ENCODE results near the gene SLC25A12. TPM values are rescaled to one million over a fixed set of nuclear protein-coding genes. Genes with fewer than 3 reads are reported as not detected.

Gene SLC25A12
- total RNA-seq = 10 to 100 TPM; 25.1 to 27.5 TPM

- Mint-ChIP-seq H3K4me3 (peak within 1 kb of the TSS; percentile 95), H3K36me3 (peaks cover 21% of the 10 kb centered on the region), H3K27me3 (peaks cover 1% of the 10 kb centered on the region), H3K9me3 (no peaks in the 10 kb centered on the region), H3K27ac (peak within 1 kb of the TSS; percentile 92), H3K4me1 (peaks cover 27% of the 10 kb centered on the region)
- DNase-seq (peak; percentile 87), ATAC-seq (ENCODE audit: low read depth) (peak; percentile 97)
- POLR2A ChIA-PET = interaction anchor here (0.6 to 2.2 kb wide), 6 partner anchors 11 to 578 kb away, joined by 3 to 20 read pairs (median 4); partner anchors contain the start of gene HAT1
Measured at GRCh38 chr2:171893824-171894611, at the start of gene SLC25A12. SLC25A12 (minus strand) TSS chr2:171894244; CDS start chr2:171894214, 30 bp downstream.

DNA sequence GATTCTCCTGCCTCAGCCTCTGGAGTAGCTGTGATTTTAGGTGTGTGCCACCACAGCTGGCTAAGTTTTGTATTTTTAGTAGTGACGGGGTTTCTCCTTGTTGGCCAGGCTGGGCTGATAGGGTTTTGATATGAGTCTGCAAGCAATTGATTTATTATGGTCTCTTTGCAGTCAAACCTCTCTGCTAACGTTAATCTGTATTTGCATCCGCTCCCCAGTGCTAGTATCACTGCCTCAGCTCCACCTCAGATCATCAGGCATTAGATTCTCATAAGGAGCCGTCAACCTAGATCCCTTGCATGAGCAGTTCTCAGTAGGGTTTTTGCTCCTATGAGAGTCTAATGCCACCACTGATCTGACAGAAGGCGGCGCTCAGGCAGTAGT lies 47.3 kb upstream of the SLC25A12 start:
- Mint-ChIP-seq H3K27me3 (no peaks in the 10 kb centered on the region), H3K27ac (no peak overlapping the region), H3K9me3 (no peaks in the 10 kb centered on the region), H3K36me3 (peaks cover 22% of the 10 kb centered on the region), H3K4me1 (peaks cover 16% of the 10 kb centered on the region), H3K4me3 (no peak overlapping the region)
- POLR2A ChIA-PET = interaction anchor here (1.7 kb wide), 1 partner anchor 17 kb away, joined by 6 read pairs; no protein-coding TSS in a partner anchor
- ATAC-seq (ENCODE audit: low read depth) (no peak), DNase-seq (no peak)

DNA sequence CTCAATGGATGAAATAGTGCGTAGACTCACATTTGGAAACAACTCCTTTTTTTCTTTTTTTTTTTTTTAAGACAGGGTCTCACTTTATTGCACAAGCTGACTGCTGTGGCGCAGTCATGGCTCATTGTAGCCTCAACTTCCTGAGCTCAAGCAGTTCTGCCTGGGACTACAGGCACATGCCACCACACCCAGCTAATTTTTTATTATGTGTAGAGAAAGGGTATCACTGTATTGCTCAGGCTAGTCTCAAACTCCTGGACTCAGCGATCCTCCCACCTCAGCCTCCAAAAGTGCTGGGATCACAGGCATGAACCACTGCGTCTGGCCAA lies 45.7 kb upstream of the SLC25A12 start:
- Mint-ChIP-seq H3K27me3 (no peaks in the 10 kb centered on the region), H3K9me3 (no peaks in the 10 kb centered on the region), H3K4me3 (no peak overlapping the region), H3K4me1 (peaks cover 23% of the 10 kb centered on the region), H3K27ac (no peak overlapping the region), H3K36me3 (peaks cover 25% of the 10 kb centered on the region)
- DNase-seq (no peak), ATAC-seq (ENCODE audit: low read depth) (no peak)
- POLR2A ChIA-PET = no interaction called here

DNA sequence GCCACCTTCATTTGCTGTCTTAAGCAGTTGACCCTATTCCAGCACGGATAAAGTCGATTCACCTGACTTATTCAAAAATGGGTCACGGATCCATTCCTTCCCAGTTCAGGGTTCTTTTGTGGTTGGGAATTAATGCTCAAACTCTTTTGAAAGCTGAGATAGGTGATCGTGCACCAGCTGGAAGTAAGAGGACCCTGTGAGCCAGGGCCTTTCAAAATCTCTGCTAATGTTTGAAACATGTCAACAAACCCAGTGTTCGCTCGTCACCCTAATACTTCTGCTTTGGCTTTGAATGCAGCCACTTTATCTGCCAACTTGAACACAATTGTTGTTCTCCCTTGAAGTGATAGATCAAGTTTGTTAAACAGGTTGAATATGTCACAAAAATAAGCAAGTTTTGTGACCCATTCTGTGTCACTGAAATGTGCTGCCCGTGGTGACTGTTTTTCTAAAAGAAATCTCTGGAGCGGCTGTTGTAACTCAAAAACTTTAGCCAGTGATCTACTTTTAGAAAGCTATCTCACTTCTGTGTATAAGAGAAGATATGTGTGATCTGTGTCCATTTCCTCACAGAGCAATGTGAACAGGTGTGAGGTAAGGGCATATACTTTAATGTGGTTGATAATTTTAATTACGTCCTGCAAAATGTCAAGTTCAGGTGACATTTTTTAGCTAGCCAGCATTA lies 45.2 kb upstream of the SLC25A12 start:
- DNase-seq = no peak
- Mint-ChIP-seq H3K27ac (no peak overlapping the region), H3K4me3 (no peak overlapping the region), H3K27me3 (no peaks in the 10 kb centered on the region), H3K36me3 (peaks cover 24% of the 10 kb centered on the region), H3K4me1 (peaks cover 24% of the 10 kb centered on the region), H3K9me3 (no peaks in the 10 kb centered on the region)
- POLR2A ChIA-PET = no interaction called here
- ATAC-seq (ENCODE audit: low read depth) = no peak

DNA sequence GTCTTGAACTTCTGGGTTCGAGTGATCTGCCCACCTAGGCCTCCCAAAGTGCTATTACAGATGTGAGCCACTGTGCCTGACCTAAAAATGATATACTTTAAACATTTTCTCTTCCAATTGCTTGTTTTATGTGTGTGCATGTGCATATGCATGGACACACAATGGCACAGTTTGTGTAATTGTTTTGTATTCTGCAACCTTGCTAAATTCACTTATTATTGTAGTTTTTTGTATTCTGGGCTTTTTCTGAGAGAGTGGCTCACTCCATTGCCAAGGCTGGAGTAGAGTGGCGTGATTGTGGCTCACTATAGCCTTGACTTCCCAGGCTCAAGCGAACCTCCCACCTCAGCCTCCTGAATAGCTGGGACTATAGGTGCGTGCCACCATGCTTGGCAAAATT lies 36.3 kb upstream of the SLC25A12 start:
- H3K36me3 Mint-ChIP-seq = peaks cover 65% of the 10 kb centered on the region

GRCh38 chr2:171924170-171924942 lies 30.3 kb upstream of the SLC25A12 start:
- no peak for DNase-seq
- Mint-ChIP-seq H3K36me3 (peaks cover 28% of the 10 kb centered on the region), H3K9me3 (no peaks in the 10 kb centered on the region), H3K4me1 (peaks cover 33% of the 10 kb centered on the region), H3K27ac (peak overlapping the region; percentile 68), H3K27me3 (no peaks in the 10 kb centered on the region), H3K4me3 (peak overlapping the region; percentile 98)
- ATAC-seq (ENCODE audit: low read depth) = no peak
- POLR2A ChIA-PET = interaction anchor here (1.0 to 2.0 kb wide), 2 partner anchors 17 to 31 kb away, joined by 6 to 7 read pairs; partner anchors contain the start of gene SLC25A12

More for the DNA sequence above, 36.3 kb upstream of the SLC25A12 start:
- Mint-ChIP-seq H3K4me3 (no peak overlapping the region), H3K9me3 (no peaks in the 10 kb centered on the region), H3K27ac (no peak overlapping the region), H3K27me3 (no peaks in the 10 kb centered on the region), H3K4me1 (peaks cover 21% of the 10 kb centered on the region)
- no peak for DNase-seq
- POLR2A ChIA-PET = no interaction called here
- no peak for ATAC-seq (ENCODE audit: low read depth)

GRCh38 chr2:171923206-171923605 lies 29.2 kb upstream of the SLC25A12 start:
- no peak for DNase-seq
- Mint-ChIP-seq H3K9me3 (no peaks in the 10 kb centered on the region), H3K27ac (peak overlapping the region; percentile 98), H3K27me3 (no peaks in the 10 kb centered on the region), H3K4me1 (peaks cover 27% of the 10 kb centered on the region), H3K4me3 (peak overlapping the region; percentile 98), H3K36me3 (peaks cover 21% of the 10 kb centered on the region)
- POLR2A ChIA-PET = interaction anchor here (1.0 to 2.0 kb wide), 4 partner anchors 18 to 179 kb away, joined by 3 to 20 read pairs (median 6); partner anchors contain the start of genes DLX2 and SLC25A12
- no peak for ATAC-seq (ENCODE audit: low read depth)

DNA sequence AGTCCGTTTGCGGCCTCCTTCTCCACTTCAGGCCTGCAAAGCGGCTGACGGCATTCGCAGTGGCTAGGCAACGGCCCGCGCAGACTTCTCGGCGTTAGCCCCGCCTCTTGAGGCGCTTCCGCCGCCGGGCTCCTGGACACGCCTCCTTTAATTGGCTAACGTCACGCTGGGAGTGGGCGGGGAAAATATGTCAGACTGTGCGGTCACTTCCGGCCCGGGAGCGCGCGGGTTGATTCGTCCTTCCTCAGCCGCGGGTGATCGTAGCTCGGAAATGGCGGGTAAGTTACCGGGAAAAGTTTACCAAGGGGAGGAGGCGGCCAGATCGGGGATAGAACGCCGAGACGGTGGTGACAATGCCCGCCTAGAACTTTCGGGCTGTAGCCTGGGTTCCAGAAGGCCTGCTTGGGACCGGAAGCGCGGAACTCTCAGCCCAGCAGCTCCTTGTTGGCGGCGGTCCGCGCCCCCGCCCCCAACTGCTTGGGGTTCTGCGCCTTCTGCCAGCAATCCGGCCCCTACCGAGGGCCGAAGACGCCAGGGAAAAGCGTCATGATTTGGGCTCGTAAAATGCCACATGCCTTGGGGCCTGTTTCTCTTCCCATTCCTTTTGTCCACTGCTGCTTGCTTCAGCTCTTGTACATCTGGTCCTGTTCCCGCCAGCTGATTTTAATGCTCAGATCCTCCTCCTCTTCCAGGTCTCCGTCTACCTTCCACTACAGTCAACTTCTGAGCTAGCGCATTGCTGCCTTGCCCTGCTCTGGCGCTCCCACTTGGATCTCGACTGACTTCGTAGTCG lies 28.4 kb upstream of the SLC25A12 start, which contains the start of gene HAT1:
HAT1 (plus strand) TSS at position 232 of the 793 bp plus-strand sequence; CDS start at position 272, 40 bp downstream.
- DNase-seq = peak; percentile 97
- peak within 1 kb of the TSS; percentile 98 for H3K4me3 Mint-ChIP-seq
- H3K27ac Mint-ChIP-seq = peak within 1 kb of the TSS; percentile 98
- no peaks in the 10 kb centered on the region for H3K27me3 Mint-ChIP-seq
- no peaks in the 10 kb centered on the region for H3K9me3 Mint-ChIP-seq
- peaks cover 18% of the 10 kb centered on the region for H3K36me3 Mint-ChIP-seq
- ATAC-seq (ENCODE audit: low read depth) = peak; percentile 92
- H3K4me1 Mint-ChIP-seq = peaks cover 27% of the 10 kb centered on the region
- POLR2A ChIA-PET = interaction anchor here (0.6 to 1.9 kb wide), 7 partner anchors 11 to 180 kb away, joined by 3 to 20 read pairs (median 4); partner anchors contain the start of genes DLX2, METAP1D and SLC25A12

DNA sequence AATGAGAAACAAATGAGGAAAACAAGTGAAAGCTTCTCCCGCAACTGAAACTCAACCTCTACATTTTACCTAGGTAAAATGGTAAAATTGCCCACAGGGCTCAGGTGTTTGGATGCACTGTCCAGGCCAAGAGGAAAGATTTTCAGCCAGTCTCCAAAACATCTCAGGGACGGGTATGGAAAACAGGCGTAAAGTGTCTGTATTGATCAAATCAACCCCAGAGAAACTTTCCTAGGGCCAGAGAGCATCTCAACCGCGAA lies 27.9 kb upstream of the SLC25A12 start:
- peak; percentile 28 for ATAC-seq (ENCODE audit: low read depth)

GRCh38 chr2:171919453-171919852 lies 25.4 kb upstream of the SLC25A12 start:
- POLR2A ChIA-PET = no interaction called here
- Mint-ChIP-seq H3K4me1 (peaks cover 16% of the 10 kb centered on the region), H3K4me3 (no peak overlapping the region), H3K27me3 (no peaks in the 10 kb centered on the region), H3K9me3 (no peaks in the 10 kb centered on the region), H3K27ac (no peak overlapping the region), H3K36me3 (peaks cover 1% of the 10 kb centered on the region)
- DNase-seq = no peak
- no peak for ATAC-seq (ENCODE audit: low read depth)

More for the DNA sequence above, 27.9 kb upstream of the SLC25A12 start:
- POLR2A ChIA-PET = interaction anchor here (0.6 to 1.9 kb wide), 7 partner anchors 12 to 180 kb away, joined by 3 to 20 read pairs (median 4); partner anchors contain the start of genes DLX2, METAP1D and SLC25A12
- H3K4me1 Mint-ChIP-seq = peaks cover 27% of the 10 kb centered on the region
- DNase-seq = no peak
- H3K4me3 Mint-ChIP-seq = peak overlapping the region; percentile 98
- H3K27ac Mint-ChIP-seq = peak overlapping the region; percentile 98
- no peaks in the 10 kb centered on the region for H3K27me3 Mint-ChIP-seq
- H3K36me3 Mint-ChIP-seq = peaks cover 13% of the 10 kb centered on the region
- H3K9me3 Mint-ChIP-seq = no peaks in the 10 kb centered on the region

DNA sequence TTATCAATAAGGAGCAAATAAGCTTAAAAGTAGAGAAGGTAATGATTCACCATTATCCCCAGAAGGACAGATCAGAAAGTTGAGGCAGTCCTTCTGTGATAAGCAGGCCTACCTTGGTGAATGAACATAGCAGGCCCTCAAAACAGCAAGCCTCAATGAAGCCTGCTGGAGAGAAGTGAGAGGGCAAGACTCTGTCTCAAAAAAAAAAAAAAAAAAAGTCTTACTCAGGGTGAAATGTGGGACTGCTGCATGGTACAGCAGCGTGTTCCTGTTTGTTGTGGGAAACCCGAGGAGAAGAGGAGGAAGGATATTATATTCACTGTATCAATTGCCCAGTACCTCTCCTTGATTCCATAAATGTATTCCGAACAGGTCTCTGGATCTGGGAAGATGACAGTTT lies 19.5 kb upstream of the SLC25A12 start:
- Mint-ChIP-seq H3K9me3 (no peaks in the 10 kb centered on the region), H3K27me3 (peaks cover 9% of the 10 kb centered on the region), H3K4me1 (no peaks in the 10 kb centered on the region), H3K36me3 (no peaks in the 10 kb centered on the region), H3K4me3 (no peak overlapping the region), H3K27ac (no peak overlapping the region)
- POLR2A ChIA-PET = no interaction called here
- ATAC-seq (ENCODE audit: low read depth) = no peak
- DNase-seq = no peak

- no peak for DNase-seq
Measured at GRCh38 chr2:171910494-171910893, 16.4 kb upstream of the SLC25A12 start.

More at GRCh38 chr2:171910494-171910893, 16.4 kb upstream of the SLC25A12 start:
- H3K4me1 Mint-ChIP-seq = no peaks in the 10 kb centered on the region
- H3K4me3 Mint-ChIP-seq = no peak overlapping the region
- H3K9me3 Mint-ChIP-seq = no peaks in the 10 kb centered on the region
- POLR2A ChIA-PET = no interaction called here
- ATAC-seq (ENCODE audit: low read depth) = no peak
- peaks cover 9% of the 10 kb centered on the region for H3K27me3 Mint-ChIP-seq
- no peaks in the 10 kb centered on the region for H3K36me3 Mint-ChIP-seq
- H3K27ac Mint-ChIP-seq = no peak overlapping the region

All from activated naive CD8-positive, alpha-beta T cell treated with anti-CD3 and anti-CD28 coated beads, Interleukin-2, amount 10 ng/mL, durations not matched to agents 7 days and 5 days (primary cell).